Right kidney (tissue), 1 donor: ENCODE results near the gene CLDN6.

Source experiments
- DNase-seq: peaks from one replicate; pipeline ENCODE4 v3.0.0-alpha.2; 2016

CLDN6 gene

DNA sequence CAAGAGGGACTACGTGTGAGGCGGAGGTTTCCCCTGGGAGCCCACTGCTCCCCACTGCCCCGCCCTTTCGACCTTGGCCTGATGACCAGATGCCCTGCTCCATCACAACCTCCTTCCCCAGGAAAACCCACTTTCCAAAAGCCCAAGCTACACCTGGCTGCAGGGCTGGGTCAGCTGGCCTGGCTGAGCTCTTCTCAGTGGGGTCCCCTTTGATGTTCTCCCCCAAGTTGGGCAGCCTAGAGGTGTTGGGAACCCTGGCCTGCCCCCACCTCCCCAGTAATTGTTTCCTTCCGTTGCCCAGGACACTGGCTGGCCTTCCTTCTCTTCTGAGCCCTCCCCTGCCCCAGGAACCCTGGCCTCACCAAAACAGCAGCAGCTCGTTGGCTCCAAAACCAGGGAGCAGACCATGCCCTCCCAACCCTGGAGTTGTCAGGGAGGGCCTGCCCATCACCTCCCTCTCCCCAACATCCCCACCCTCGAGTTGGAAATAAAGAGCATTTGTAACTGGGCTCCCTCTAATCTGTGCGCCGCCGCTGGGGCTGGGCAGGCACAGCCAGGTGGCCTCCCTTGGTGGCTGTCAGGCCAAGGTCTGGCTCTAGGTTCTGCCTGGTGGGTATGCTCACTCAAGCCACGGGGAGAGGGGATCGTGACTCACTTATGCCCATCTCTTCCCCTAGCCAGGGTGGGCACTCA, 3.8 kb downstream of the CLDN6 start:
- DNase-seq = no peak

GRCh38 chr16:3013491-3013951, 4.5 kb downstream of the CLDN6 start:
- no peak for DNase-seq

DNA sequence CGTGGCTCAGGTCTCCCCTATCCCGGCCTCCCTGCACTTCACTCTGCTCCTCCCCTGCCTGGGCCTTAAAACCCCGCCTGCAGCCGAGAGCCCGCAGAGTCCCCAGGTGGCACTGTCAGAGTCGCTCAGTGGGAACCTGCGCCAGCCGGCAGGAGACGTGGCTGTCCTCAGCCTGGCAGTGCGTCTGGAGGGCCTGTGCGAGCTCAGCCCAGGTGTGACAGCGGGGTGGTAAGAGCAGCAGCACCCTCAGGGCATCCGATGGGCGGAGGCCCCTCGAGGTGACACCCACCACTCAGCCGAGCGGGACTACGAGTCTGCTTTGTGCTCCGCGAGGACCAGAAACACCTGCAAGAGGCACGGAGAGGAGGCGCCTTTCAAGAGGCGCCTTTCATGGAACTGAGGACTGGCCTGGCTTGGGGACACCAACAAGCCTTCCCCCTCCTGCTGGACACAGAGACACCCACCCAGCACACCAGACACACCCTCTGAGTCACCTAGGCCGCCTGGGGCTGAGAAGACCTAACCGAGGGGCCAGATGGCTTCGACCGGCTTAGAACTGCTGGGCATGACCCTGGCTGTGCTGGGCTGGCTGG, 5.1 kb downstream of the CLDN6 start, which contains the start of gene CLDN9:
Gene CLDN9, plus strand, starts transcription at position 96 of the 593 bp plus-strand sequence. Its CDS starts 440 bp downstream, at position 536.
- peak; percentile 53 for DNase-seq

DNA sequence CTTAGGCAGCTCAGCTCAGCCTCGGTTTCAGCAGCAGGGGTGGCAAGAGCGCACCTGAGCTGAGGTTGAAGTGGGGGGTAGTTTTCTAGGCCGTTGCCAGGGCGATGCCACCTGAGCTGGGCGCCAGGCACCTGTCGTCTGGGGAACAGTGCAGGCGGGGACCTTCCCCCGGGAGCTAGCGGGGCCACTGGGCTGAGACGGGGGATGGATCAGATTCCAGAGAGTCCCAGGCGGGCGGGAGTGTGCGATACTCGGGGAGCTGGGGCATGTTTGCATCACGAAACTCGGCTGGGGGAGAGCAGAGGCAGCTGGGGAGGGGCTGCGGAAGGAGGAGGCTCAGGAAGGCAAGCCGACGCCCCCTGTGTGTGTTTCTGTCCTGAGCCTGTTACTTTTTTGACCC, 5.7 kb downstream of the CLDN6 start:
- DNase-seq = no peak

DNA sequence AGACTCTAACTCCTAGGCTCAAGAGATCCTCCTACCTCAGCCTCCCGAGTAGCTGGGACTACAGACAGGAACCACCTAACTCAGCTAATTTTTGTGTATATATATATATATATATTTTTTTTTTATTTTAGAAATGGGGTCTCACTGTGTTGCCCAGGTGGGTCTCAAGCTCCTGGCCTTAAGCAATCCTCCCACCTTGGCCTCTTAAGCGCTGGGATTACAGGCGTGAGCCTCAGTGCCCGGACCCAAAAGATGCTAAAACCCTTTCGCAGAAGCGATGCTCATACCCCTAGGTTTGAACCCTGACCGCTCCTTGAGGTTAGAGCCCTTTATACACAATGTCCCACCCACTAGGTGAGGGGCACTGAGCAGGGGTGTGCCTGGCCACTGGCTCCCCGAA, 7.5 kb downstream of the CLDN6 start:
- DNase-seq = no peak

DNA sequence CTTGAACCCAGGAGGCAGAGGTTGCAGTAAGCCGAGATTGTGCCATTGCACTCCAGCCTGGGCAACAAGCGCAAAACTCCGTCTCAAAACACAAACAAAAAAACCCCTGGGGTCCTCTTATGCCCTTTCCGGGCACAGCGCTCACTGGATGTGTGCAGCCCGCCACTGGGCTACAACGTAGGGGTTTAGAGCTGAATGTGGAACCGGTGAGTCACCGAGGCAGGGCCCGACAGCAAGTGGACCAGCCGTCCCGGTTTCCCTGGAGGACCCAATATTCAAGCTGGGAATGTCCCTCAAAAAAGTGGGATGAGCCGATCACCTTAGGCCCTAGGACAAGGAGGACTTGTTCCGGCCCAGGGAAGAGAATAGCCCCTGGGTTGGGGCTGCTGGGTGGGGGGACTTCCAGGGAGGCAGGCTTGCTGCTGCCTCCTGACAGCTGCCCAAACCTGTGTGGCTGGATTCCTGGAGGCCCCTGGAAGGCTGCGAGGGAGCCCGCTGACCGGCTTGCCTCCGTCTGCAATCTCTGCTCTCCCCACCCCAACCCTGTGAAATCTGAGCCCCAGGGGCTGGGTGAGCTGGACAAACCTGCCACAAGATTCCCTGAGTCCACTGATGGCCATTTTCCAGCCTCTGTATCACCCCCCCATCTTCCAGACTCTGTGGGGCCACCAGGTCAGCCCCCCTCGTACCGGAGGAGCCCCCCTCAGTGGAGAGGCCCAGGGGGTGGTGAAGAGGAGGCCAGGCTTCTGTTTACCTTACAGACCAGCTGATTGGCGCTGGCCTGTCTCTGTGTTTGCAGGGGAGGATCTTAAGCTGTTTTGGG, 8.2 kb downstream of the CLDN6 start:
- DNase-seq = peak; percentile 75

DNA sequence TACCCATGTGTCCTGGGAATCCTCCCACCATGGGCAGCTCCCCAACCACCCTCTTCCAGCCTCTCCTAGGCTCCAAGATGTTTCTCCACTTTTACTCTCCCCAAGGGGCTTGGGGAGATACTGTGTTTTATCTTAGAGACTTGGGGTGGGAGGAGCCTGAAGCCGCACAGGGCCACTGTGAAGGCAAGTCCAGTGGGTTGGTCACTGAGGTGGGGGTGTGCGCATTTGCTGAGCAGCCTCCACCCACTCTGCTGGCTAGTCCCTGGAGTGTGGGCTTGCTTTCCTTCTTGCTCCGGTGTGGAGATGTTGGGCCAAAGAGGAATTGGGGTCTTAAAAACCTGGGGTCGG, 9.3 kb downstream of the CLDN6 start:
- no peak for DNase-seq

GRCh38 chr16:3007957-3008689, 9.9 kb downstream of the CLDN6 start:
- no peak for DNase-seq

GRCh38 chr16:3007059-3007956, 10.7 kb downstream of the CLDN6 start:
- no peak for DNase-seq

GRCh38 chr16:3004781-3005284, 13.2 kb downstream of the CLDN6 start:
- DNase-seq = no peak

DNA sequence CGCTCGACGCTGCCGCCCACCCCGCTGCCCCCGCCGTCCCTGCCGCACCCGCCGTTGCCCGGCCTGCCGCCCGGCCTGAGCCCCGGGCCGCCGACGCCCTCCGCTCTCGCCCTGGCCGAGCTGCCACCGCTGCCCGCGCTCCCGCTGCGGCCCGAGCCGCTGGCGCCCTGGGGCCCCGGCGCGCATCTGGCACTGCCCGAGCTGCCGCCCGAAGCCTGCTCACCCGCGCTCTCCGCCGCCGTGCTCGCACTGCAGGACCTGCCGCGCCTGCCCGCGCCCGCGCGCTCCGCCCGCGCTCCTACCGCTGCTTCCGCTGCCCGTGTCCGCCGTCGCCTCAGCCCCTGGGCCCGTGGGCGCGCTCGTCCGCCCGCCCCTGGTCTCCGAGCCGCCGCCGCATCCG, 13.7 kb downstream of the CLDN6 start:
- DNase-seq = no peak

DNA sequence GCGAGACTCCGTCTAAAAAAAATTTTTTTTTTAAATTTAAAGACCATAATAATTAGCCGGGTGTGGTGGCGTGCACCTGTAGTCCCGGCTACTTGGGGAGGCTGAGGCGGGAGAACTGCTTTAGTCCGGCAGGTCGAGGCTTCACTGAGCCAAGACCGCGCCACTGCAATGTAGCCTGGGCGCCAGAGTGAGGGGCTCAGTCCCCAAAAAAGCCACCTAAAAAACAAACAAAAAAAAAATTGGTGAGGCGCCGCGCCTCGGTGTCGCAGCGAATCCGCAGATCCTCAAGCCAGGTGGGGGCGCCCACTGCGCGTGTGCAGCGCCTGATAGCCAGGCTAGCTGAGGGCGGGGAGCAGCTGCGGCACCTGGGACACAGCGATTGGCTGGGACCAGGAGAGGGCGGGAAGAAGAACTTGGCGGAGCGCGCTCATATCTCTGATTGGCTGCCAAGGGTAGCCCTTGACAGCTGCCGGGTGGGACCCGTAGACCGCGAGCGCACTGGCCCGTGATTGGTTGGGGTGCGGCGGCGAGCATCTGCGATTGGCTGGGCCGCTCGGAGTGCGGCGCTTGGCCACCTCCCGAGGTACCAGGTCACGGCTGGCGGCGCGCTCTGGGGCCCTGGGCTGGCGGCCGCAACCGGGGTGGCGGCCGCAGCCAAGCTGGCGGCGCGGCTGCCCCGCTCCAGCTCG, 14.3 kb downstream of the CLDN6 start:
- DNase-seq = peak; percentile 83

GRCh38 chr16:3001316-3001715, 16.7 kb downstream of the CLDN6 start:
- DNase-seq = no peak

- DNase-seq = no peak
These were observed 17.4 kb downstream of the CLDN6 start for GRCh38 chr16:3000540-3000939.

GRCh38 chr16:2999929-3000328, 18.1 kb downstream of the CLDN6 start:
- DNase-seq = no peak

DNA sequence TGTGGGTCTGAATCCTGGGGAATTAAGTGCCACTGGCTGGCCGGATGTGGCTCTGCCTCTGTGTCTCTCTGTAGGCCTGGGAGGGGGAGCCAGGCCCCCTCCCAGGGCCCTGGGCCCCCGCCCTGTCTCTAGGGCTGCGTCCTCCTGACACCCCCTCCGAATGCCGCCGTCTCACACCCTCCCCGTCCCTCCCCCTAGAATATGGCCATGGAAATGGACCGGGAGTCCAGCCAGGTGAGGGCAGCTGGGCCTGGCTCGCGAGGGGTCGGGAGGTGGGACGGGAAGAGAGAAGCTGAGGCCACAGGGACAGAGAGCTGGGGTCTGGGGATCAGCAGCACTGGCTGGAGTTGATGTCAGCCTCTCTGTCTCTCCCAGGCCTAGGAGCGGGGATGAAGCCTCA, 21.7 kb downstream of the CLDN6 start:
- DNase-seq = no peak

GRCh38 chr16:2992383-2993081, 25.5 kb downstream of the CLDN6 start:
- DNase-seq = no peak

DNA sequence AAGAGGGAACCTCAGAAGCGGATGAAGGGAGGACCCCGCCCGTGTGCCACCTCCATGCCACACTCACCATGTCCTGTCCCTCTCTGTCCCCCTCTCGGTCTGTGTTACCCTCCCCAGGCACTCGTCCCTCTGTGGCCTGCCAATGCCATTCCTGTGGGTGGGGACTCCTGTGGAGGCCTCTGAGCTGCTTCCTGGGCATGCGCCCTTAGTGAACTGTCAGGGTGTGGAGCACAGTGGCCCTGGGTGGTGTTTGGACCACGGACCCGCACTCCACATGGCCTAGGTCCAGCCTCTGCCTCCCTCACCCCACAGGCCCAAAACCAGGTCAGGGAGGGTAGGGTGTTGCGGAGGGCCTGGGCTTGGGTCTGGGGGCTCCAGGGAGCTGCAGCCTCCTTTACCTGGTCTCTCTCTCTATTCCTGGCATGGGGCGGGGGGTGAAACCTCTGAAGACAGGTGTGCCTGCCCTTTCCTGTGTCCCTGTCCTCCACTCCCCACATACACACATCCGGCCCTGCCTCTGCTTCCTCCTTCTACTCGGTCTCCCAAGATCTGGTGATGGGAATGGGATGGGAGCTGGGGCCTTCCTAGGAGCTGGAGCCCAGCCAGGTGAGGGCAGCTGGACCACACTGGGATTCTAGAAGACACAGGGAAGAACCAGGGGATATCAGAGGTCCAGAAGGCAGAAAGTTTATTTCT, 26.3 kb downstream of the CLDN6 start:
- DNase-seq = no peak

- DNase-seq = no peak
These were observed 27.1 kb downstream of the CLDN6 start for GRCh38 chr16:2990891-2991290.
